H9 (cell line): ENCODE data around the gene NAA50. TPM values are rescaled to one million over a fixed set of nuclear protein-coding genes. Genes with fewer than 3 reads are reported as not detected.

Experiments
- DNase-seq: peaks from one replicate; pipeline ENCODE4 v3.0.0-alpha.2; 2017
- H2AFZ ChIP-seq: one replicate; pipeline ENCODE4 v1.6.1; 2013; ENCODE audit warnings: mild to moderate bottlenecking, low read length, control low read depth, moderate library complexity
- H2AK5ac ChIP-seq: 2 replicates; pipeline ENCODE4 v1.6.1; 2013; ENCODE audit warnings: low read length, control low read depth, mixed read lengths; ENCODE audit not compliant: insufficient read length
- H2BK120ac ChIP-seq: one replicate; pipeline ENCODE4 v1.6.1; 2013; ENCODE audit warnings: low read depth, mild to moderate bottlenecking, low read length, control low read depth, inconsistent platforms; ENCODE audit not compliant: poor library complexity, severe bottlenecking
- H2BK12ac ChIP-seq: 2 replicates; pipeline ENCODE4 v1.6.1; 2013; ENCODE audit warnings: low read length, control low read depth, mixed read lengths, low read depth; ENCODE audit not compliant: insufficient read length
- H2BK15ac ChIP-seq: 2 replicates; pipeline ENCODE4 v1.6.1; 2013; ENCODE audit warnings: low read depth, low read length, control low read depth
- H2BK20ac ChIP-seq: one replicate; pipeline ENCODE4 v1.6.1; 2013; ENCODE audit warnings: low read depth, mild to moderate bottlenecking, low read length, control low read depth, inconsistent platforms; ENCODE audit not compliant: poor library complexity, severe bottlenecking
- H2BK5ac ChIP-seq: 2 replicates; pipeline ENCODE4 v1.6.1; 2013; ENCODE audit warnings: low read length, control low read depth, mixed read lengths; ENCODE audit not compliant: insufficient read length
- H3K14ac ChIP-seq: 2 replicates; pipeline ENCODE4 v1.6.1; 2013; ENCODE audit warnings: low read length, control low read depth; ENCODE audit not compliant: insufficient read depth
- H3K18ac ChIP-seq: 2 replicates; pipeline ENCODE4 v1.6.1; 2013; ENCODE audit warnings: low read depth, mild to moderate bottlenecking, mixed read lengths, low read length, control low read depth; ENCODE audit not compliant: insufficient read length
- H3K23ac ChIP-seq: 2 replicates; pipeline ENCODE4 v1.6.1; 2013; ENCODE audit warnings: low read length, control low read depth, mixed read lengths, low read depth; ENCODE audit not compliant: insufficient read length
- H3K23me2 ChIP-seq: 2 replicates; pipeline ENCODE4 v1.6.1; 2013; ENCODE audit warnings: low read depth, mild to moderate bottlenecking, mixed read lengths, low read length, control low read depth; ENCODE audit not compliant: insufficient read length, poor library complexity, severe bottlenecking
- H3K27ac ChIP-seq: 2 replicates; pipeline ENCODE4 v1.5.1; 2013; ENCODE audit warnings: low read length, control low read depth, mixed read lengths, low read depth; ENCODE audit not compliant: insufficient read length
- H3K27me3 ChIP-seq: 2 replicates; pipeline ENCODE4 v1.6.1; 2013; ENCODE audit warnings: low read length, control low read depth, inconsistent platforms; ENCODE audit not compliant: insufficient read depth
- H3K4ac ChIP-seq: 2 replicates; pipeline ENCODE4 v1.6.1; 2013; ENCODE audit warnings: low read depth, mild to moderate bottlenecking, control low read depth, inconsistent platforms, low read length, moderate library complexity
- H3K4me1 ChIP-seq: 2 replicates; pipeline ENCODE4 v1.6.1; 2013; ENCODE audit warnings: low read length, control low read depth, inconsistent platforms; ENCODE audit not compliant: insufficient read depth
- H3K4me2 ChIP-seq: 2 replicates; pipeline ENCODE4 v1.6.1; 2013; ENCODE audit warnings: low read length, control low read depth, mixed read lengths; ENCODE audit not compliant: insufficient read length, insufficient read depth
- H3K56ac ChIP-seq: 2 replicates; pipeline ENCODE4 v1.6.1; 2013; ENCODE audit warnings: low read depth, mild to moderate bottlenecking, mixed read lengths, low read length, control low read depth; ENCODE audit not compliant: insufficient read length
- H3K79me1 ChIP-seq: 2 replicates; pipeline ENCODE4 v1.6.1; 2013; ENCODE audit warnings: low read depth, mild to moderate bottlenecking, moderate library complexity, low read length, control low read depth, inconsistent platforms; ENCODE audit not compliant: insufficient read depth, poor library complexity, severe bottlenecking
- H3K79me2 ChIP-seq: 2 replicates; pipeline ENCODE4 v1.6.1; 2013; ENCODE audit warnings: low read length, control low read depth, inconsistent platforms; ENCODE audit not compliant: insufficient read depth
- H3K9ac ChIP-seq: 2 replicates; pipeline ENCODE4 v1.6.1; 2013; ENCODE audit warnings: low read length, control low read depth, mixed read lengths; ENCODE audit not compliant: insufficient read length; ENCODE audit errors: extremely low read depth
- H3K9me3 ChIP-seq: one replicate; pipeline ENCODE4 v1.6.1; 2013; ENCODE audit warnings: low read depth, low read length, inconsistent platforms; ENCODE audit not compliant: control insufficient read depth
- H3T11ph ChIP-seq: one replicate; pipeline ENCODE4 v1.6.1; 2013; ENCODE audit warnings: mild to moderate bottlenecking, low read length, control low read depth, inconsistent platforms
- H4K20me1 ChIP-seq: one replicate; pipeline ENCODE4 v1.6.1; 2013; ENCODE audit not compliant: control insufficient read depth, insufficient read length, insufficient read depth
- H4K5ac ChIP-seq: 2 replicates; pipeline ENCODE4 v1.6.1; 2013; ENCODE audit warnings: low read depth, mild to moderate bottlenecking, mixed read lengths, low read length, control low read depth; ENCODE audit not compliant: insufficient read length
- H4K8ac ChIP-seq: replicated peaks from 2 replicates; pipeline ENCODE4 v1.6.1; 2013; ENCODE audit warnings: low read length, control low read depth, mixed read lengths, low read depth; ENCODE audit not compliant: insufficient read length
- H4K91ac ChIP-seq: 2 replicates; pipeline ENCODE4 v1.6.1; 2013; ENCODE audit warnings: low read depth, mild to moderate bottlenecking, moderate library complexity, mixed read lengths, low read length, control low read depth; ENCODE audit not compliant: insufficient read length
- H3K27ac Mint-ChIP-seq, 3 experiments: 2 replicates in 2 of 3; 3 replicates in 1 of 3; pipeline ENCODE4 v1.8.0; 2020 to 2021; ENCODE audit warnings: mixed read lengths in 3 of 3, mild to moderate bottlenecking in 1 of 3, moderate library complexity in 1 of 3
- H3K27me3 Mint-ChIP-seq: 2 replicates; pipeline ENCODE4 v1.8.0; 2021; ENCODE audit warnings: low read depth, mild to moderate bottlenecking, moderate library complexity, mixed read lengths
- H3K36me3 Mint-ChIP-seq, 3 experiments: 2 replicates in 2 of 3; 3 replicates in 1 of 3; pipeline ENCODE4 v1.8.0; 2020 to 2021; ENCODE audit warnings: low read depth in 3 of 3, mixed read lengths in 3 of 3; ENCODE audit not compliant: insufficient read depth in 1 of 3
- H3K4me1 Mint-ChIP-seq, 2 experiments: 2 replicates each; pipeline ENCODE4 v1.8.0; 2020; ENCODE audit warnings: mixed read lengths in 2 of 2
- H3K4me3 Mint-ChIP-seq, 2 experiments: 2 replicates in 1 of 2; 3 replicates in 1 of 2; pipeline ENCODE4 v1.8.0; 2020 to 2021; ENCODE audit warnings: mild to moderate bottlenecking in 2 of 2, mixed read lengths in 2 of 2, moderate library complexity in 1 of 2
- H3K9me3 Mint-ChIP-seq, 2 experiments: 2 replicates in 1 of 2; 3 replicates in 1 of 2; pipeline ENCODE4 v1.8.0; 2020; ENCODE audit warnings: mild to moderate bottlenecking in 2 of 2, mixed read lengths in 2 of 2, moderate library complexity in 1 of 2
- CTCF ChIP-seq: fragments of 200-600 bp; sonication (generic); conservative IDR thresholded peaks from 3 replicates; pipeline ENCODE4 v1.8.0; 2021; ENCODE audit warnings: antibody characterized with exemption, mild to moderate bottlenecking
- WGBS: extraction: QIAGEN DNeasy Blood & Tissue Kit; methylation state at CpG from one replicate; pipeline ENCODE4 v1.1.7; 2013; ENCODE audit warnings: missing lambda C conversion rate, low lambda C conversion rate, mixed read lengths; ENCODE audit not compliant: insufficient read length; ENCODE audit errors: extremely low coverage; 5-methylcytosine and 5-hydroxymethylcytosine counted together
- total RNA-seq: library from RNA; stranded (reverse); gene quantifications from 2 replicates; pipeline ENCODE4 v1.2.1, GENCODE V29; 2021

NAA50 gene
- total RNA-seq, 1 experiment from 2014 or later: 216 TPM

- no peak overlapping the region for H4K91ac ChIP-seq
- WGBS: no CpG with 5 or more reads among the region's 3 CpGs
- no peak overlapping the region for H2BK15ac ChIP-seq
- H3K4me1 ChIP-seq: no peaks in the 10 kb centered on the region
- H2BK12ac ChIP-seq: no peak overlapping the region
- H3K4ac ChIP-seq: no peak overlapping the region
- H3K23ac ChIP-seq: no peak overlapping the region
- no peak overlapping the region for H3K9ac ChIP-seq
- no peaks in the 10 kb centered on the region for H3K9me3 ChIP-seq
- H3K79me2 ChIP-seq: no peaks in the 10 kb centered on the region
- H3T11ph ChIP-seq: no peak overlapping the region
- TF ChIP-seq CTCF: no peak
- H3K27me3 ChIP-seq: no peaks in the 10 kb centered on the region
- H3K4me2 ChIP-seq: no peak overlapping the region
- Mint-ChIP-seq H3K36me3 (peaks cover 0 to 5% (median 3%) of the 10 kb centered on the region in 3 experiments; a peak in 4 of 7 replicates), H3K27ac (peak overlapping the region in 1 of 3 experiments; percentile 55; a peak in 1 of 7 replicates), H3K4me1 (no peaks in the 10 kb centered on the region), H3K27me3 (peaks cover 4% of the 10 kb centered on the region), H3K4me3 (no peak overlapping the region), H3K9me3 (no peaks in the 10 kb centered on the region)
- H3K79me1 ChIP-seq: no peaks in the 10 kb centered on the region
- no peak overlapping the region for H2BK5ac ChIP-seq
- H2BK120ac ChIP-seq: no peak overlapping the region
- H2BK20ac ChIP-seq: no peak overlapping the region
- no peak overlapping the region for H2AK5ac ChIP-seq
- H3K14ac ChIP-seq: no peak overlapping the region
- H4K5ac ChIP-seq: no peak overlapping the region
- DNase-seq: no peak
- H3K27ac ChIP-seq: no peak overlapping the region
- no peak overlapping the region for H3K56ac ChIP-seq
- H4K8ac ChIP-seq: no peak overlapping the region
- no peak overlapping the region for H2AFZ ChIP-seq
- no peaks in the 10 kb centered on the region for H3K23me2 ChIP-seq
- no peaks in the 10 kb centered on the region for H4K20me1 ChIP-seq
- H3K18ac ChIP-seq: no peak overlapping the region
These were observed 33.9 kb downstream of the NAA50 start for GRCh38 chr3:113712129-113712528.
